ENCODE data around the gene AKAP13.

DNA sequence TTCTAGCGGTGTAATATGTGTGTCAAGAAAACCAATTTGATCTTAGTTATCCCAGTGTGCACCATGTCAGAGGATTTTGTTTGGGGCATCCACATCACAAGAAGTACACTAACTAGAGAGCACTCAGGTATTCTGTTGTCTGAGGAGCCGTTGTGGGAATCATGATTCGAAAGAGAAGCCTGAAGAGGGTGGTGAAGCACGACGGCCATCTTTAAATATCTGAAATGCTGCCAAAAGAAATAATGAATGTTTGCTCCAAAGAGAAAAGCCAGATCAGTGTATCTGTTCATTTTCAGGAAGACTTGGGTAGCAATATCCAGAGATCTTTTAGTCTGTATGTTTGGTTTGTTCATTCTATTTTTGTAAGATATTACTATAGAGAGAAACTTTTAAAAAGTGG is 233.7 kb downstream of the AKAP13 start:
- TF ChIP-seq, protein P1, sequence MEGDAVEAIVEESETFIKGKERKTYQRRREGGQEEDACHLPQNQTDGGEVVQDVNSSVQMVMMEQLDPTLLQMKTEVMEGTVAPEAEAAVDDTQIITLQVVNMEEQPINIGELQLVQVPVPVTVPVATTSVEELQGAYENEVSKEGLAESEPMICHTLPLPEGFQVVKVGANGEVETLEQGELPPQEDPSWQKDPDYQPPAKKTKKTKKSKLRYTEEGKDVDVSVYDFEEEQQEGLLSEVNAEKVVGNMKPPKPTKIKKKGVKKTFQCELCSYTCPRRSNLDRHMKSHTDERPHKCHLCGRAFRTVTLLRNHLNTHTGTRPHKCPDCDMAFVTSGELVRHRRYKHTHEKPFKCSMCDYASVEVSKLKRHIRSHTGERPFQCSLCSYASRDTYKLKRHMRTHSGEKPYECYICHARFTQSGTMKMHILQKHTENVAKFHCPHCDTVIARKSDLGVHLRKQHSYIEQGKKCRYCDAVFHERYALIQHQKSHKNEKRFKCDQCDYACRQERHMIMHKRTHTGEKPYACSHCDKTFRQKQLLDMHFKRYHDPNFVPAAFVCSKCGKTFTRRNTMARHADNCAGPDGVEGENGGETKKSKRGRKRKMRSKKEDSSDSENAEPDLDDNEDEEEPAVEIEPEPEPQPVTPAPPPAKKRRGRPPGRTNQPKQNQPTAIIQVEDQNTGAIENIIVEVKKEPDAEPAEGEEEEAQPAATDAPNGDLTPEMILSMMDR (IDR thresholded peaks at IDR 0.05), result no peak
- TF ChIP-seq POLR2A (IDR thresholded peaks at IDR 0.05), result no peak

Data from testis (tissue), 2 donors.